OCI-LY7 (cell line): ENCODE results near the gene HTR3A. TPM values are rescaled to one million over a fixed set of nuclear protein-coding genes. Genes with fewer than 3 reads are reported as not detected.

Experiments
- Bru-seq: library from RNA; stranded (reverse); fragments of 400-500 nt; gene quantifications from one replicate; lab custom pipeline; 2021; lab: Mats Ljungman, UMichigan
- BruChase-seq, 2 experiments: library from RNA; stranded (reverse); fragments of 400-500 nt; gene quantifications; one replicate each; lab custom pipeline; 2021; lab: Mats Ljungman, UMichigan
- BruUV-seq: library from RNA; stranded (reverse); fragments of 400-500 nt; replicated peaks from 2 replicates; lab custom pipeline; 2021; lab: Mats Ljungman, UMichigan
- CTCF ChIA-PET: fragments of 300-600 bp; sonication (Branson Sonifier 250); formaldehyde crosslinking; loops from one replicate; lab custom pipeline; 2022; ENCODE audit warnings: antibody characterized with exemption; ENCODE audit not compliant: unreplicated experiment; lab: Charles Lee
- POLR2A ChIA-PET: fragments of 300-600 bp; sonication (Branson Sonifier 250); formaldehyde crosslinking; loops from one replicate; lab custom pipeline; 2022; ENCODE audit warnings: antibody characterized with exemption; lab: Charles Lee
- DNase-seq: peaks from one replicate; pipeline ENCODE4 v3.0.0-alpha.2; 2015; ENCODE audit warnings: low spot score
- H2AFZ ChIP-seq: fragments of 200-600 bp; sonication (generic), shearing (Covaris generic); 2 replicates; pipeline ENCODE4 v1.6.1; 2014; ENCODE audit warnings: mild to moderate bottlenecking, antibody characterized with exemption, low read length, moderate library complexity
- H3K27ac ChIP-seq: fragments of 200-600 bp; sonication (generic); 2 replicates; pipeline ENCODE4 v1.5.1; 2014; ENCODE audit warnings: mixed run types, low read depth, mild to moderate bottlenecking, moderate library complexity, low read length, inconsistent platforms; ENCODE audit not compliant: poor library complexity, severe bottlenecking
- H3K36me3 ChIP-seq: fragments of 200-600 bp; sonication (generic); 2 replicates; pipeline ENCODE4 v1.6.1; 2014; ENCODE audit warnings: mild to moderate bottlenecking, antibody characterized with exemption, low read length, moderate library complexity, mixed read lengths; ENCODE audit not compliant: insufficient read depth
- H3K4me1 ChIP-seq: fragments of 200-600 bp; sonication (generic); 2 replicates; pipeline ENCODE4 v1.5.1; 2014; ENCODE audit warnings: mild to moderate bottlenecking, low read length; ENCODE audit not compliant: insufficient read depth, poor library complexity, severe bottlenecking
- H3K4me2 ChIP-seq: fragments of 200-600 bp; sonication (generic); 2 replicates; pipeline ENCODE4 v1.6.1; 2014; ENCODE audit warnings: mild to moderate bottlenecking, low read length
- H3K4me3 ChIP-seq: fragments of 200-600 bp; sonication (generic); 2 replicates; pipeline ENCODE4 v1.5.1; 2014; ENCODE audit warnings: mild to moderate bottlenecking, low read depth, low read length; ENCODE audit not compliant: poor library complexity, severe bottlenecking
- H3K79me2 ChIP-seq: fragments of 200-600 bp; sonication (generic); 2 replicates; pipeline ENCODE4 v1.6.1; 2016; ENCODE audit warnings: low read depth, mild to moderate bottlenecking, low read length, moderate library complexity, mixed read lengths; ENCODE audit not compliant: insufficient read depth
- H3K9me2 ChIP-seq: fragments of 200-600 bp; sonication (generic); 2 replicates; pipeline ENCODE4 v1.6.1; 2016; ENCODE audit warnings: mild to moderate bottlenecking, low read length, mixed read lengths; ENCODE audit not compliant: insufficient read depth
- H3K9me3 ChIP-seq: fragments of 200-600 bp; sonication (generic); 2 replicates; pipeline ENCODE4 v1.6.1; 2014; ENCODE audit warnings: mild to moderate bottlenecking, mixed run types, low read length, mixed read lengths
- H4K20me1 ChIP-seq: fragments of 200-600 bp; sonication (generic); 2 replicates; pipeline ENCODE4 v1.6.1; 2014; ENCODE audit warnings: mild to moderate bottlenecking, antibody characterized with exemption, low read length, moderate library complexity, mixed read lengths; ENCODE audit not compliant: insufficient read depth
- EZH2phosphoT487 ChIP-seq: fragments of 200-600 bp; sonication (generic); IDR thresholded peaks from 2 replicates; pipeline ENCODE4 v1.6.1; 2018; ENCODE audit warnings: low read depth, borderline replicate concordance, mild to moderate bottlenecking, mixed run types, antibody characterized with exemption, low read length, moderate library complexity, mixed read lengths
- intact Hi-C: fragments of 100-400 bp; cut with micrococcal nuclease; formaldehyde crosslinking; loops from one replicate; pipeline ENCODE4 v1.10.0; 2022; ENCODE audit not compliant: unreplicated experiment
- long read RNA-seq: library from polyadenylated mRNA; stranded (forward); transcript quantifications from one replicate; pipeline ENCODE4 v2.0.0, GENCODE V29; 2022
- total RNA-seq, 2 experiments: library from RNA; depleted of rRNA in 1 of 2; stranded (reverse); fragments of >200 nt in 1 of 2; shearing (Covaris generic) in 1 of 2; gene quantifications; 2 replicates each; pipeline ENCODE4 v1.2.3, GENCODE V29; 2014 to 2022
- TF ChIP-seq, protein P1 (sequence below): fragments of 200-600 bp; sonication (generic); conservative IDR thresholded peaks from 2 replicates; pipeline ENCODE4 v1.5.1; 2014; ENCODE audit warnings: mild to moderate bottlenecking, antibody characterized with exemption, low read length, moderate library complexity, mixed read lengths

The HTR3A gene
- not detected in 2 replicates for total RNA-seq (2014; rRNA removed; shearing (Covaris generic))
- not detected in 2 replicates for total RNA-seq (2022)
- Bru-seq, nascent RNA, result percentile 18 among the genes with signal in this experiment
- BruChase-seq, experiment 1, labeled RNA remaining after a 6-hour chase, result percentile 15 among the genes with signal in this experiment
- BruChase-seq, experiment 2, labeled RNA remaining after a 2-hour chase, result not detected
- long read RNA-seq, partial matches to known transcripts, result 0 of 1 reads
- long read RNA-seq, other reads (novel, unspliced or antisense), result 0 of 1 reads

DNA sequence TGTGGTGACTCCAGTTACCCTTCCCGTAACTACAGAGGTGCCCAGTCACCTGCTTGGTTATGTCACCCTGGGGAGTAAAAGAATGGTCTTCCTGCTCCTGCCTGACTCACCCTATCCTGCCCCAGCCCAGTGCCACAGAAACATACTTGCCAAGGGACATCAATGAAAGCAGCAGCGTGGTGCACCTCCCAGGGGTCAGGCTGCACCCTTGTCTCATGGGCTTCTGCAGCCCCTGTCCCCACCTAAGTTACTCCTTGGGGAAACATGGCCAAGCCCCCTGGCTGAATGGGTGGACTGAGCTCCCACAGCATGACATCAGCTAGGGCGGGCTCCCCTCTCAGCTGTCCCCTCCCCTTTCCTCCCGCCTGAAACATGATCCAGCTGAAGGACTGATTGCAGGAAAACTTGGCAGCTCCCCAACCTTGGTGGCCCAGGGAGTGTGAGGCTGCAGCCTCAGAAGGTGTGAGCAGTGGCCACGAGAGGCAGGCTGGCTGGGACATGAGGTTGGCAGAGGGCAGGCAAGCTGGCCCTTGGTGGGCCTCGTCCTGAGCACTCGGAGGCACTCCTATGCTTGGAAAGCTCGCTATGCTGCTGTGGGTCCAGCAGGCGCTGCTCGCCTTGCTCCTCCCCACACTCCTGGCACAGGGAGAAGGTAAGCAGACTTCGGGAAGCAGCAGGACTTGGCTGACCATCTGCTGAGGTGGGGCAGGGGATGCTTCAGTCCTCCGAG is at the start of gene HTR3A:
Gene HTR3A, plus strand, starts transcription at position 368 of the 730 bp plus-strand sequence. Its CDS starts 218 bp downstream, at position 586.
- intact Hi-C loops, result loop anchor here (5.0 kb wide), 1 partner anchor 98 kb away; the partner anchor contains the start of gene USP28
- Histone ChIP-seq H3K4me2 (no peak within 1 kb of the TSS), H2AFZ (no peak within 1 kb of the TSS), H3K9me2 (no peaks in the 10 kb centered on the region), H3K79me2 (no peaks in the 10 kb centered on the region), H3K4me1 (peaks cover 36% of the 10 kb centered on the region), H3K9me3 (no peaks in the 10 kb centered on the region), H3K36me3 (no peaks in the 10 kb centered on the region), H4K20me1 (no peaks in the 10 kb centered on the region), H3K27ac (no peak within 1 kb of the TSS), H3K4me3 (no peak within 1 kb of the TSS)
- no TSS peak for BruUV-seq
- no peak for TF ChIP-seq EZH2phosphoT487
- TF ChIP-seq, protein P1, sequence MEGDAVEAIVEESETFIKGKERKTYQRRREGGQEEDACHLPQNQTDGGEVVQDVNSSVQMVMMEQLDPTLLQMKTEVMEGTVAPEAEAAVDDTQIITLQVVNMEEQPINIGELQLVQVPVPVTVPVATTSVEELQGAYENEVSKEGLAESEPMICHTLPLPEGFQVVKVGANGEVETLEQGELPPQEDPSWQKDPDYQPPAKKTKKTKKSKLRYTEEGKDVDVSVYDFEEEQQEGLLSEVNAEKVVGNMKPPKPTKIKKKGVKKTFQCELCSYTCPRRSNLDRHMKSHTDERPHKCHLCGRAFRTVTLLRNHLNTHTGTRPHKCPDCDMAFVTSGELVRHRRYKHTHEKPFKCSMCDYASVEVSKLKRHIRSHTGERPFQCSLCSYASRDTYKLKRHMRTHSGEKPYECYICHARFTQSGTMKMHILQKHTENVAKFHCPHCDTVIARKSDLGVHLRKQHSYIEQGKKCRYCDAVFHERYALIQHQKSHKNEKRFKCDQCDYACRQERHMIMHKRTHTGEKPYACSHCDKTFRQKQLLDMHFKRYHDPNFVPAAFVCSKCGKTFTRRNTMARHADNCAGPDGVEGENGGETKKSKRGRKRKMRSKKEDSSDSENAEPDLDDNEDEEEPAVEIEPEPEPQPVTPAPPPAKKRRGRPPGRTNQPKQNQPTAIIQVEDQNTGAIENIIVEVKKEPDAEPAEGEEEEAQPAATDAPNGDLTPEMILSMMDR, result no peak
- no peak for DNase-seq
- POLR2A ChIA-PET, result interaction anchor here (0.5 to 0.6 kb wide), 3 partner anchors 77 to 277 kb away, joined by 3 to 6 read pairs (median 3); no protein-coding TSS in a partner anchor
- CTCF ChIA-PET, result no interaction called here

DNA sequence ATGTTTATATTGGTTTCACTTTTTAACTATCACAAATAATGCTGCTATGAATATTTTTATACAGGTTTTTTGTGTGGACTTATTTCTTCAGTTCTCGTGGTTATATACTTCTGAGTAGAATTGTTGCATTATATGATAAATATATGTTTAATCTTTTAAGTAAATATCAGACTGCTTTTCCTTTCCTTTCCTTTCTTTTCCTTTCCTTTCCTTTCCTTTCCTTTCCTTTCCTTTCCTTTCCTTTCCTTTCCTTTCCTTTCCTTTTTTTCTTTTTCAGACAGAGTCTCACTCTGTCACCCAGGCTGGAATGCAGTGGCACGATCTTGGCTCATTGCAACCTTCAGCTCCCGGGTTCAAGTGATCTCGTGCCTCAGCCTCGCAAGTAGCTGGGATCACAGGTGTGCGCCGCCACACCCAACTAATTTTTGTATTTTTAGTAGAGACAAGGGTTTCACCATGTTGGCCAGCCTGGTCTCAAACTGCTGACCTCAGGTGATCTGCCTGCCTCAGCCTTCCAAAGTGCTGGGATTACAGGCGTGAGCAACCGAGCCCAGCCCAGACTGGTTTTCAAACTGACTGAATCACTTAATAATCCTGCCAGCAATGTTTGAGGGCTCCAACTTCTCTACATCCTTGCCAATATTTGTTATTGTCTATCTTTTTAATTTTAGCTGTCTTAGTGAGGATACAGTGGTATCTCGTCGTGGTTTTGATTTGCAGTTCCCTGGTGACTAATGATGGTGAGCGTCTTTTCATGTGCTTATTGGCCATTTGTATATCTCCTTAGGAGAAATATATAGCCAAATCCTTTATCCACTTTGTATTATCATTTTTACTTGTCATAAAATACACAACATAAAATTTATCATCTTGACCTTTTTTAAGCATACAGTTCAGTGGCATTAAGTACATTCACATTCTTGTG is 48.4 kb upstream of the HTR3A start:
- POLR2A ChIA-PET, result no interaction called here
- Histone ChIP-seq H3K4me1 (no peaks in the 10 kb centered on the region), H3K9me3 (no peaks in the 10 kb centered on the region), H3K4me2 (no peak overlapping the region), H3K79me2 (no peaks in the 10 kb centered on the region), H3K9me2 (no peaks in the 10 kb centered on the region), H3K36me3 (no peaks in the 10 kb centered on the region), H4K20me1 (no peaks in the 10 kb centered on the region), H3K4me3 (no peak overlapping the region), H2AFZ (no peak overlapping the region), H3K27ac (no peak overlapping the region)
- intact Hi-C loops, result no loop called here
- no peak for TF ChIP-seq EZH2phosphoT487
- TF ChIP-seq, protein P1, result no peak
- no TSS peak for BruUV-seq
- CTCF ChIA-PET, result interaction anchor here (0.7 kb wide), 1 partner anchor 20 kb away, joined by 3 read pairs; no protein-coding TSS in a partner anchor
- DNase-seq, result no peak
